ENCODE results near the gene ITCH.

ITCH gene

GRCh38 chr20:34363062-34363464, at the start of gene ITCH:
ITCH (plus strand) TSS chr20:34363273; CDS start chr20:34393812, 30,539 bp downstream.
- H3K27ac ChIP-seq = peak within 1 kb of the TSS; percentile 96 to 98
- no peak for TF ChIP-seq CTCF (IDR thresholded peaks at IDR 0.05)
- intact Hi-C loops (cut with DNase I; ENCODE audit: low total_unique reads) = no loop called here

GRCh38 chr20:34315236-34315635, 47.8 kb upstream of the ITCH start:
- Histone ChIP-seq H3K9me3 (no peaks in the 10 kb centered on the region), H3K4me3 (no peak overlapping the region), H3K27me3 (peaks cover 0 to 13% of the 10 kb centered on the region in 2 donors), H3K4me1 (peaks cover 0 to 20% (median 16%) of the 10 kb centered on the region in 4 donors), H3K27ac (no peak overlapping the region), H3K36me3 (no peaks in the 10 kb centered on the region)
- TF ChIP-seq CTCF (IDR thresholded peaks at IDR 0.05) = no peak
- intact Hi-C loops (cut with DNase I; ENCODE audit: low total_unique reads) = no loop called here
- DNase-seq = no peak

More at GRCh38 chr20:34363062-34363464, at the start of gene ITCH:
- Histone ChIP-seq H3K27me3 (peaks cover 0 to 2% of the 10 kb centered on the region in 2 donors), H3K4me1 (peaks cover 0 to 46% (median 24%) of the 10 kb centered on the region in 4 donors), H3K4me3 (peak within 1 kb of the TSS; percentile 92 to 95), H3K36me3 (no peaks in the 10 kb centered on the region), H3K9me3 (no peaks in the 10 kb centered on the region)
- DNase-seq = peak; percentile 97

- Histone ChIP-seq H3K27ac (no peak overlapping the region), H3K9me3 (no peaks in the 10 kb centered on the region)
Observed at GRCh38 chr20:34316196-34316814, 46.8 kb upstream of the ITCH start.

GRCh38 chr20:34318609-34319443, 44.2 kb upstream of the ITCH start:
- intact Hi-C loops (cut with DNase I; ENCODE audit: low total_unique reads) = no loop called here
- DNase-seq = no peak
- Histone ChIP-seq H3K27ac (no peak overlapping the region), H3K36me3 (no peaks in the 10 kb centered on the region), H3K27me3 (peaks cover 0 to 15% of the 10 kb centered on the region in 2 donors), H3K4me1 (no peaks in the 10 kb centered on the region), H3K4me3 (no peak overlapping the region), H3K9me3 (no peaks in the 10 kb centered on the region)
- TF ChIP-seq CTCF (IDR thresholded peaks at IDR 0.05) = no peak

More at GRCh38 chr20:34316196-34316814, 46.8 kb upstream of the ITCH start:
- intact Hi-C loops (cut with DNase I; ENCODE audit: low total_unique reads) = no loop called here
- Histone ChIP-seq H3K4me1 (peaks cover 0 to 17% (median 14%) of the 10 kb centered on the region in 4 donors), H3K27me3 (peaks cover 0 to 14% of the 10 kb centered on the region in 2 donors), H3K36me3 (no peaks in the 10 kb centered on the region), H3K4me3 (no peak overlapping the region)
- no peak for TF ChIP-seq CTCF (IDR thresholded peaks at IDR 0.05)
- DNase-seq = no peak

GRCh38 chr20:34320861-34321260, 42.2 kb upstream of the ITCH start:
- no peak for DNase-seq
- H3K4me1 ChIP-seq = no peaks in the 10 kb centered on the region
- no peak overlapping the region for H3K4me3 ChIP-seq
- no peaks in the 10 kb centered on the region for H3K9me3 ChIP-seq
- H3K27me3 ChIP-seq = peaks cover 0 to 16% of the 10 kb centered on the region in 2 donors
- intact Hi-C loops (cut with DNase I; ENCODE audit: low total_unique reads) = no loop called here
- TF ChIP-seq CTCF (IDR thresholded peaks at IDR 0.05) = no peak
- H3K36me3 ChIP-seq = no peaks in the 10 kb centered on the region
- no peak overlapping the region for H3K27ac ChIP-seq

Data from tibial artery (tissue), 4 donors.